ENCODE data around the gene LRRC19. TPM values are rescaled to one million over a fixed set of nuclear protein-coding genes. Genes with fewer than 3 reads are reported as not detected.
A peak's percentile ranks its signal among the peaks of the same experiment; 100 is the strongest.

Gene LRRC19
- total and polyA plus RNA-seq, 4 donors, result 0.02 to 0.28 TPM; not detected in 2

- ATAC-seq (ENCODE audit: insufficient read depth, low FRiP score), result no peak
- Histone ChIP-seq H3K4me3 (no peak overlapping the region), H3K36me3 (ENCODE audit: control insufficient read depth in 4 of 4, insufficient read depth in 4 of 4, low read length in 4 of 4) (peaks cover 0 to 18% (median 4%) of the 10 kb centered on the region in 4 donors), H3K9ac (ENCODE audit: insufficient read depth in 1 of 2, low read length in 2 of 2) (no peak overlapping the region), H3K27me3 (ENCODE audit: control insufficient read depth in 3 of 3, insufficient read depth in 3 of 3, low read length in 2 of 3) (no peaks in the 10 kb centered on the region), H3K4me1 (ENCODE audit: control insufficient read depth in 5 of 5, insufficient read depth in 5 of 5, low read length in 5 of 5) (peaks cover 0 to 5% (median 0%) of the 10 kb centered on the region in 5 donors), H3K9me3 (ENCODE audit: control insufficient read depth in 4 of 4, insufficient read depth in 3 of 4, low read length in 3 of 4) (no peaks in the 10 kb centered on the region), H3K27ac (ENCODE audit: low read depth in 1 of 2, low read length in 1 of 2) (no peak overlapping the region)
- TF ChIP-seq CTCF (IDR thresholded peaks at IDR 0.05; ENCODE audit: control extremely low read depth, extremely low read depth), result no peak
- peak in 2 of 3 donors; percentile 62 to 74 for DNase-seq
- WGBS, 2 donors, result 14 to 25% methylated on average over 6 of the region's 6 CpGs
Observed at GRCh38 chr9:27053369-27054022, 48.0 kb upstream of the LRRC19 start.

- H3K9me3 ChIP-seq (ENCODE audit: control insufficient read depth in 4 of 4, insufficient read depth in 3 of 4, low read length in 3 of 4), result no peaks in the 10 kb centered on the region
- no peak overlapping the region for H3K4me3 ChIP-seq
- no peaks in the 10 kb centered on the region for H3K27me3 ChIP-seq (ENCODE audit: control insufficient read depth in 3 of 3, insufficient read depth in 3 of 3, low read length in 2 of 3)
- no peak for TF ChIP-seq CTCF (IDR thresholded peaks at IDR 0.05; ENCODE audit: control extremely low read depth, extremely low read depth)
- ATAC-seq (ENCODE audit: insufficient read depth, low FRiP score), result no peak
- 62 to 78% methylated on average over 4 of the region's 4 CpGs for WGBS, 2 donors
- no peak for DNase-seq
- H3K4me1 ChIP-seq (ENCODE audit: control insufficient read depth in 5 of 5, insufficient read depth in 5 of 5, low read length in 5 of 5), result no peaks in the 10 kb centered on the region
- H3K27ac ChIP-seq (ENCODE audit: low read depth in 1 of 2, low read length in 1 of 2), result no peak overlapping the region
- peaks cover 0 to 14% (median 5%) of the 10 kb centered on the region in 4 donors for H3K36me3 ChIP-seq (ENCODE audit: control insufficient read depth in 4 of 4, insufficient read depth in 4 of 4, low read length in 4 of 4)
- H3K9ac ChIP-seq (ENCODE audit: insufficient read depth in 1 of 2, low read length in 2 of 2), result no peak overlapping the region
Observed at GRCh38 chr9:27047136-27047535, 41.7 kb upstream of the LRRC19 start.

- no peaks in the 10 kb centered on the region for H3K4me1 ChIP-seq (ENCODE audit: control insufficient read depth in 5 of 5, insufficient read depth in 5 of 5, low read length in 5 of 5)
- H3K27ac ChIP-seq (ENCODE audit: low read depth in 1 of 2, low read length in 1 of 2), result no peak overlapping the region
- DNase-seq, result no peak
- 90 to 99% methylated on average over 2 of the region's 2 CpGs for WGBS, 2 donors
- no peak overlapping the region for H3K4me3 ChIP-seq
- ATAC-seq (ENCODE audit: insufficient read depth, low FRiP score), result no peak
- peaks cover 0 to 8% (median 4%) of the 10 kb centered on the region in 4 donors for H3K36me3 ChIP-seq (ENCODE audit: control insufficient read depth in 4 of 4, insufficient read depth in 4 of 4, low read length in 4 of 4)
- no peaks in the 10 kb centered on the region for H3K27me3 ChIP-seq (ENCODE audit: control insufficient read depth in 3 of 3, insufficient read depth in 3 of 3, low read length in 2 of 3)
- H3K9ac ChIP-seq (ENCODE audit: insufficient read depth in 1 of 2, low read length in 2 of 2), result no peak overlapping the region
- no peaks in the 10 kb centered on the region for H3K9me3 ChIP-seq (ENCODE audit: control insufficient read depth in 4 of 4, insufficient read depth in 3 of 4, low read length in 3 of 4)
- no peak for TF ChIP-seq CTCF (IDR thresholded peaks at IDR 0.05; ENCODE audit: control extremely low read depth, extremely low read depth)
Observed at GRCh38 chr9:27043176-27043575, 37.7 kb upstream of the LRRC19 start.

- H3K36me3 ChIP-seq (ENCODE audit: control insufficient read depth in 4 of 4, insufficient read depth in 4 of 4, low read length in 4 of 4), result peaks cover 0 to 8% (median 4%) of the 10 kb centered on the region in 4 donors
- H3K9me3 ChIP-seq (ENCODE audit: control insufficient read depth in 4 of 4, insufficient read depth in 3 of 4, low read length in 3 of 4), result no peaks in the 10 kb centered on the region
- no peak for ATAC-seq (ENCODE audit: insufficient read depth, low FRiP score)
- 83 to 85% methylated on average over 1 of the region's 1 CpG for WGBS, 2 donors
- no peak for TF ChIP-seq CTCF (IDR thresholded peaks at IDR 0.05; ENCODE audit: control extremely low read depth, extremely low read depth)
- no peak overlapping the region for H3K9ac ChIP-seq (ENCODE audit: insufficient read depth in 1 of 2, low read length in 2 of 2)
- H3K4me1 ChIP-seq (ENCODE audit: control insufficient read depth in 5 of 5, insufficient read depth in 5 of 5, low read length in 5 of 5), result no peaks in the 10 kb centered on the region
- no peaks in the 10 kb centered on the region for H3K27me3 ChIP-seq (ENCODE audit: control insufficient read depth in 3 of 3, insufficient read depth in 3 of 3, low read length in 2 of 3)
- no peak for DNase-seq
- H3K4me3 ChIP-seq, result no peak overlapping the region
- H3K27ac ChIP-seq (ENCODE audit: low read depth in 1 of 2, low read length in 1 of 2), result no peak overlapping the region
Observed at GRCh38 chr9:27042476-27042875, 37.0 kb upstream of the LRRC19 start.

Measured in lung (tissue), 12 donors.